ENCODE data around the gene NELL1. TPM values are rescaled to one million over a fixed set of nuclear protein-coding genes. Genes with fewer than 3 reads are reported as not detected.

The NELL1 gene
- total RNA-seq, 2 experiments from 2014 or later, result not detected

GRCh38 chr11:20887137-20887536 lies 217.8 kb downstream of the NELL1 start:
- ATAC-seq (ENCODE audit: poor library complexity) (no peak), DNase-seq (no peak)
- Mint-ChIP-seq H3K36me3 (ENCODE audit: low read depth) (no peaks in the 10 kb centered on the region), H3K27ac (no peak overlapping the region), H3K9me3 (no peaks in the 10 kb centered on the region), H3K27me3 (no peaks in the 10 kb centered on the region), H3K4me3 (no peak overlapping the region), H3K4me1 (ENCODE audit: low read depth) (no peaks in the 10 kb centered on the region)
- intact Hi-C loops (cut with DNase I, micrococcal nuclease), result no loop called here
- Histone ChIP-seq H3K9me3 (ENCODE audit: control insufficient read depth in 1 of 2, insufficient read depth in 1 of 2, low read length in 2 of 2) (peaks cover 0 to 4% of the 10 kb centered on the region in 2 experiments), H3K27ac (ENCODE audit: low read depth in 1 of 2, low read length in 2 of 2) (no peak overlapping the region), H3K36me3 (ENCODE audit: insufficient read depth, low read length) (no peaks in the 10 kb centered on the region), H3K4me1 (ENCODE audit: insufficient read depth, low read length) (no peaks in the 10 kb centered on the region), H3K4me3 (ENCODE audit: low read length) (no peak overlapping the region), H3K27me3 (ENCODE audit: control insufficient read depth in 1 of 2, insufficient read depth in 2 of 2, low read length in 2 of 2) (no peaks in the 10 kb centered on the region)
- POLR2A ChIA-PET, result no interaction called here
- TF ChIP-seq CTCF (IDR thresholded peaks at IDR 0.05), result no peak
- CTCF ChIA-PET, result no interaction called here

- ChIA-PET POLR2A (no interaction called here), CTCF (no interaction called here)
- H3K27me3 Mint-ChIP-seq, result no peaks in the 10 kb centered on the region
- ATAC-seq (ENCODE audit: poor library complexity) (no peak), DNase-seq (no peak)
- intact Hi-C loops (cut with DNase I, micrococcal nuclease), result no loop called here
- no peak overlapping the region for H3K27ac ChIP-seq (ENCODE audit: low read depth in 1 of 2, low read length in 2 of 2)
- H3K9me3 ChIP-seq (ENCODE audit: control insufficient read depth in 1 of 2, insufficient read depth in 1 of 2, low read length in 2 of 2), result peaks cover 0 to 13% of the 10 kb centered on the region in 2 experiments
- no peaks in the 10 kb centered on the region for H3K36me3 Mint-ChIP-seq (ENCODE audit: low read depth)
- no peak for TF ChIP-seq CTCF (IDR thresholded peaks at IDR 0.05)
- H3K27me3 ChIP-seq (ENCODE audit: control insufficient read depth in 1 of 2, insufficient read depth in 2 of 2, low read length in 2 of 2), result no peaks in the 10 kb centered on the region
- no peaks in the 10 kb centered on the region for H3K4me1 Mint-ChIP-seq (ENCODE audit: low read depth)
- H3K9me3 Mint-ChIP-seq, result peaks cover 2% of the 10 kb centered on the region
- H3K36me3 ChIP-seq (ENCODE audit: insufficient read depth, low read length), result no peaks in the 10 kb centered on the region
- H3K27ac Mint-ChIP-seq, result no peak overlapping the region
- H3K4me1 ChIP-seq (ENCODE audit: insufficient read depth, low read length), result no peaks in the 10 kb centered on the region
- H3K4me3 Mint-ChIP-seq, result no peak overlapping the region
- H3K4me3 ChIP-seq (ENCODE audit: low read length), result no peak overlapping the region
Observed at GRCh38 chr11:20894296-20894695, 224.9 kb downstream of the NELL1 start.

- DNase-seq, result no peak
- no peak overlapping the region for H3K27ac ChIP-seq (ENCODE audit: low read depth in 1 of 2, low read length in 2 of 2)
- POLR2A ChIA-PET, result no interaction called here
- Mint-ChIP-seq H3K27me3 (no peaks in the 10 kb centered on the region), H3K36me3 (ENCODE audit: low read depth) (no peaks in the 10 kb centered on the region), H3K27ac (no peak overlapping the region), H3K4me1 (ENCODE audit: low read depth) (no peaks in the 10 kb centered on the region), H3K4me3 (no peak overlapping the region), H3K9me3 (peaks cover 2% of the 10 kb centered on the region)
- no peak for ATAC-seq (ENCODE audit: poor library complexity)
- TF ChIP-seq CTCF (IDR thresholded peaks at IDR 0.05), result no peak
- H3K27me3 ChIP-seq (ENCODE audit: control insufficient read depth in 1 of 2, insufficient read depth in 2 of 2, low read length in 2 of 2), result no peaks in the 10 kb centered on the region
- CTCF ChIA-PET, result no interaction called here
- no peaks in the 10 kb centered on the region for H3K4me1 ChIP-seq (ENCODE audit: insufficient read depth, low read length)
- H3K4me3 ChIP-seq (ENCODE audit: low read length), result no peak overlapping the region
- intact Hi-C loops (cut with DNase I, micrococcal nuclease), result no loop called here
- H3K9me3 ChIP-seq (ENCODE audit: control insufficient read depth in 1 of 2, insufficient read depth in 1 of 2, low read length in 2 of 2), result peaks cover 0 to 3% of the 10 kb centered on the region in 2 experiments
- H3K36me3 ChIP-seq (ENCODE audit: insufficient read depth, low read length), result no peaks in the 10 kb centered on the region
Observed at GRCh38 chr11:20909995-20910726, 240.8 kb downstream of the NELL1 start.
